C4-2B (cell line): ENCODE results near the gene UNC5C.

Experiments
- H3K27ac ChIP-seq: fragments of 450-650 bp; 2 replicates; pipeline ENCODE4 v1.5.1; 2017
- CTCF ChIP-seq: fragments of 450-650 bp; conservative IDR thresholded peaks from 2 replicates; pipeline ENCODE4 v1.5.1; 2017; ENCODE audit warnings: mild to moderate bottlenecking
- ZFX ChIP-seq: fragments of 450-650 bp; IDR thresholded peaks from 2 replicates; pipeline ENCODE4 v1.6.1; 2017

UNC5C gene

GRCh38 chr4:95285797-95286196 is 263.0 kb downstream of the UNC5C start:
- TF ChIP-seq ZFX (no peak), CTCF (no peak)
- H3K27ac ChIP-seq, result no peak overlapping the region

- no peak overlapping the region for H3K27ac ChIP-seq
- TF ChIP-seq ZFX, result no peak
- TF ChIP-seq CTCF, result no peak
Measured at GRCh38 chr4:95284655-95285054, 264.1 kb downstream of the UNC5C start.

GRCh38 chr4:95283320-95283719 is 265.5 kb downstream of the UNC5C start:
- no peak for TF ChIP-seq ZFX
- no peak for TF ChIP-seq CTCF
- no peak overlapping the region for H3K27ac ChIP-seq

- TF ChIP-seq CTCF, result no peak
- TF ChIP-seq ZFX, result no peak
- no peak overlapping the region for H3K27ac ChIP-seq
Measured at GRCh38 chr4:95272797-95273196, 276.0 kb downstream of the UNC5C start.

GRCh38 chr4:95272036-95272435 is 276.7 kb downstream of the UNC5C start:
- TF ChIP-seq CTCF, result no peak
- TF ChIP-seq ZFX, result no peak
- H3K27ac ChIP-seq, result no peak overlapping the region

GRCh38 chr4:95268819-95269565 is 279.8 kb downstream of the UNC5C start:
- H3K27ac ChIP-seq, result no peak overlapping the region
- TF ChIP-seq ZFX (no peak), CTCF (no peak)

GRCh38 chr4:95267081-95267480 is 281.7 kb downstream of the UNC5C start:
- TF ChIP-seq ZFX, result no peak
- no peak for TF ChIP-seq CTCF

More at GRCh38 chr4:95267081-95267480, 281.7 kb downstream of the UNC5C start:
- H3K27ac ChIP-seq, result no peak overlapping the region
